Endothelial cell of umbilical vein (primary cell): ENCODE results near the gene APELA. TPM values are rescaled to one million over a fixed set of nuclear protein-coding genes. Genes with fewer than 3 reads are reported as not detected.

ENCODE experiments used
- BruUV-seq: library from RNA; stranded (reverse); fragments of 400-500 nt; replicated peaks from 2 replicates; lab custom pipeline; 2021; lab: Mats Ljungman, UMichigan
- CTCF ChIA-PET: fragments of 300-600, 350-600 bp; sonication (Branson Sonifier 250); formaldehyde crosslinking; loops from one replicate; lab custom pipeline; 2021; ENCODE audit warnings: antibody characterized with exemption, inconsistent platforms; lab: Charles Lee
- POLR2A ChIA-PET: fragments of 300-600, 350-600 bp; sonication (Branson Sonifier 250); formaldehyde crosslinking; loops from one replicate; lab custom pipeline; 2021; ENCODE audit warnings: antibody characterized with exemption, inconsistent platforms; lab: Charles Lee
- DNase-seq: peaks from one replicate; pipeline ENCODE4 v3.0.0-alpha.2; 2011; ENCODE audit warnings: low read depth, low spot score
- FAIRE-seq: peaks from 2 replicates; lab custom pipeline; 2011; peaks lifted over from hg19 to GRCh38; lab: Jason Lieb, UNC
- H2AFZ ChIP-seq: 2 replicates; pipeline ENCODE4 v1.6.0; 2012; ENCODE audit warnings: low read depth, low read length, control low read depth, inconsistent platforms
- H3K27ac ChIP-seq: 2 replicates; pipeline ENCODE4 v1.5.1; 2011; ENCODE audit warnings: low read depth, mild to moderate bottlenecking, control low read depth, low read length, moderate library complexity; ENCODE audit not compliant: insufficient read depth
- H3K27me3 ChIP-seq, 2 experiments: 2 replicates each; pipeline versions ENCODE4 v1.6.0 to v1.6.1; 2011; ENCODE audit warnings: low read length in 2 of 2, mixed read lengths in 1 of 2; ENCODE audit not compliant: control insufficient read depth in 2 of 2, insufficient read depth in 2 of 2
- H3K36me3 ChIP-seq, 2 experiments: 2 replicates in 1 of 2; 3 replicates in 1 of 2; pipeline ENCODE4 v1.5.1; 2011; ENCODE audit warnings: low read length in 2 of 2, mild to moderate bottlenecking in 1 of 2, moderate library complexity in 1 of 2; ENCODE audit not compliant: control insufficient read depth in 2 of 2, insufficient read depth in 2 of 2; ENCODE audit errors: extremely low read depth in 1 of 2
- H3K4me1 ChIP-seq: 3 replicates; pipeline ENCODE4 v1.5.1; 2011; ENCODE audit warnings: mild to moderate bottlenecking, low read length; ENCODE audit not compliant: control insufficient read depth, insufficient read depth; ENCODE audit errors: extremely low read depth
- H3K4me2 ChIP-seq: 2 replicates; pipeline ENCODE4 v1.6.1; 2011; ENCODE audit warnings: low read length, control low read depth, mixed read lengths; ENCODE audit not compliant: insufficient read depth
- H3K4me3 ChIP-seq, 3 experiments: fragments of 200-600 bp in 1 of 3; sonication (generic), shearing (Covaris generic) in 1 of 3; replicated peaks in 1 of 3; 2 replicates each; pipeline ENCODE4 v1.5.1; 2011 to 2016; ENCODE audit warnings: control low read depth in 3 of 3, low read length in 3 of 3, mild to moderate bottlenecking in 2 of 3, inconsistent platforms in 1 of 3, low read depth in 1 of 3, moderate library complexity in 1 of 3; ENCODE audit not compliant: insufficient read depth in 1 of 3
- H3K79me2 ChIP-seq: 2 replicates; pipeline ENCODE4 v1.6.0; 2012; ENCODE audit warnings: low read length, inconsistent platforms; ENCODE audit not compliant: control insufficient read depth, insufficient read depth
- H3K9ac ChIP-seq: replicated peaks from 2 replicates; pipeline ENCODE3; 2011; ENCODE audit warnings: low read length, control low read depth; ENCODE audit not compliant: insufficient read depth; ENCODE audit errors: extremely low read depth
- H3K9me1 ChIP-seq: replicated peaks from 3 replicates; pipeline ENCODE4 v1.6.0; 2011; ENCODE audit warnings: mild to moderate bottlenecking, low read length; ENCODE audit not compliant: control insufficient read depth, insufficient read depth; ENCODE audit errors: extremely low read depth
- H3K9me3 ChIP-seq: replicated peaks from 2 replicates; pipeline ENCODE4 v1.5.1; 2012; ENCODE audit warnings: low read length, inconsistent platforms; ENCODE audit not compliant: control insufficient read depth, insufficient read depth
- H4K20me1 ChIP-seq: replicated peaks from 2 replicates; pipeline ENCODE3; 2011; ENCODE audit warnings: mild to moderate bottlenecking, low read length; ENCODE audit not compliant: control insufficient read depth, insufficient read depth; ENCODE audit errors: extremely low read depth
- CTCF ChIP-seq, 2 donors: IDR thresholded peaks; 1 replicate in 1 of 2; 2 replicates in 1 of 2; pipeline ENCODE4 v1.5.1; 2011; ENCODE audit warnings: low read length in 2 of 2, mild to moderate bottlenecking in 2 of 2, moderate library complexity in 2 of 2, control low read depth in 1 of 2, inconsistent platforms in 1 of 2, low read depth in 1 of 2; ENCODE audit not compliant: insufficient read depth in 1 of 2; ENCODE audit errors: extremely low read depth in 1 of 2
- EZH2 ChIP-seq: IDR thresholded peaks from 2 replicates; pipeline ENCODE4 v1.6.1; 2012; ENCODE audit warnings: borderline replicate concordance, low read depth, mild to moderate bottlenecking, moderate library complexity, low read length, inconsistent platforms; ENCODE audit not compliant: severe bottlenecking
- FOS ChIP-seq: IDR thresholded peaks from 2 replicates; pipeline ENCODE4 v1.6.1; 2011; ENCODE audit warnings: mild to moderate bottlenecking, low read length, moderate library complexity, borderline replicate concordance; ENCODE audit not compliant: insufficient read depth
- GATA2 ChIP-seq: IDR thresholded peaks from 2 replicates; pipeline ENCODE4 v1.7.0; 2011; ENCODE audit warnings: low read depth, mild to moderate bottlenecking, moderate library complexity, mixed read lengths, low read length; ENCODE audit not compliant: insufficient read length, insufficient read depth
- JUN ChIP-seq: IDR thresholded peaks from 2 replicates; pipeline ENCODE4 v1.6.1; 2011; ENCODE audit warnings: borderline replicate concordance, low read depth; ENCODE audit not compliant: insufficient read length, insufficient read depth
- MAX ChIP-seq: IDR thresholded peaks from 2 replicates; pipeline ENCODE4 v1.6.1; 2011; ENCODE audit not compliant: insufficient read depth, insufficient read length
- MYC ChIP-seq: IDR thresholded peaks from one replicate; pipeline ENCODE4 v1.6.1; 2011; ENCODE audit warnings: mild to moderate bottlenecking, low read depth, low read length
- POLR2A ChIP-seq: IDR thresholded peaks from 2 replicates; pipeline ENCODE4 v1.6.1; 2012; ENCODE audit warnings: low read depth, mild to moderate bottlenecking, control low read depth, low read length
- POLR2AphosphoS5 ChIP-seq: IDR thresholded peaks from 2 replicates; pipeline ENCODE4 v1.6.1; 2012; ENCODE audit warnings: low read depth, mild to moderate bottlenecking, control low read depth, low read length, moderate library complexity; ENCODE audit not compliant: insufficient read depth
- dilution Hi-C: fragments of 300-500 bp; cut with MboI; formaldehyde crosslinking; loops from one replicate; pipeline ENCODE4 v1.15.0; 2019; ENCODE audit warnings: low sequenced_read_pairs; ENCODE audit not compliant: extremely low pct_ligation_motif_present
- intact Hi-C: fragments of 100-400 bp; cut with micrococcal nuclease; formaldehyde crosslinking; loops from one replicate; pipeline ENCODE4 v1.10.0; 2022
- polyA plus RNA-seq, 4 experiments: library from polyadenylated mRNA; depleted of rRNA in 3 of 4; stranded (reverse) in 3 of 4; unstranded in 1 of 4; fragments of >200 nt; gene quantifications; 2 replicates each; pipeline versions ENCODE4 v1.2.1 to v1.2.3, GENCODE V29; 2011 to 2012; ENCODE audit warnings: missing spikeins in 1 of 4
- total RNA-seq: library from RNA; stranded (reverse); gene quantifications from 2 replicates; pipeline ENCODE4 v1.2.3, GENCODE V29; 2021

The APELA gene
- total and polyA plus RNA-seq, 2 donors (not counting 3 experiments of a cell fraction or from before 2014, with no cell fraction given), result not detected

- TF ChIP-seq GATA2, result no peak
- TF ChIP-seq POLR2A, result no peak
- no peak for TF ChIP-seq MYC
- no peak for TF ChIP-seq EZH2
- no peak for TF ChIP-seq MAX
- TF ChIP-seq JUN, result no peak
- TF ChIP-seq CTCF (IDR thresholded peaks at IDR 0.05; ENCODE audit: extremely low read depth in 1 of 2, insufficient read depth in 1 of 2, low read depth in 1 of 2, low read length in 2 of 2), result no peak
- no peak for TF ChIP-seq FOS
- no peak for TF ChIP-seq POLR2AphosphoS5
- Histone ChIP-seq H3K9ac (no peak overlapping the region), H3K4me2 (no peak overlapping the region), H3K79me2 (no peaks in the 10 kb centered on the region), H3K4me3 (no peak overlapping the region), H3K36me3 (no peaks in the 10 kb centered on the region), H3K9me3 (no peaks in the 10 kb centered on the region), H3K27ac (no peak overlapping the region), H3K4me1 (no peaks in the 10 kb centered on the region), H3K9me1 (no peaks in the 10 kb centered on the region), H2AFZ (no peak overlapping the region), H4K20me1 (no peaks in the 10 kb centered on the region), H3K27me3 (no peaks in the 10 kb centered on the region)
- BruUV-seq, result no TSS peak
- no peak for DNase-seq
- POLR2A ChIA-PET, result no interaction called here
- no peak for FAIRE-seq
- intact Hi-C loops, result no loop called here
- CTCF ChIA-PET, result no interaction called here
- dilution Hi-C loops, result no loop called here
Observed at GRCh38 chr4:164930647-164931046, 53.7 kb downstream of the APELA start.
